VCaP (cell line): ENCODE results near the gene USP5.
A peak's percentile ranks its signal among the peaks of the same experiment; 100 is the strongest.

ENCODE experiments used
- H3K27ac ChIP-seq: fragments of 450-650 bp; 2 replicates; pipeline ENCODE4 v1.5.1; 2017
- CTCF ChIP-seq: fragments of 450-650 bp; conservative IDR thresholded peaks from 2 replicates; pipeline ENCODE4 v1.5.1; 2017; ENCODE audit warnings: mild to moderate bottlenecking, moderate library complexity

The USP5 gene

GRCh38 chr12:6822426-6823135 is 29.4 kb upstream of the USP5 start:
- H3K27ac ChIP-seq = peak overlapping the region; percentile 69; the same call in 1 of the 2 replicates
- no peak for TF ChIP-seq CTCF

GRCh38 chr12:6823182-6824084 is 28.5 kb upstream of the USP5 start:
- no peak for TF ChIP-seq CTCF
- H3K27ac ChIP-seq = no peak overlapping the region

- H3K27ac ChIP-seq = no peak overlapping the region
- no peak for TF ChIP-seq CTCF
Measured at GRCh38 chr12:6824085-6824775, 27.7 kb upstream of the USP5 start.

GRCh38 chr12:6824901-6825381 is 27.0 kb upstream of the USP5 start:
- TF ChIP-seq CTCF = no peak
- H3K27ac ChIP-seq = no peak overlapping the region

GRCh38 chr12:6825398-6826124 is 26.4 kb upstream of the USP5 start:
- TF ChIP-seq CTCF = peak; percentile 96
- no peak overlapping the region for H3K27ac ChIP-seq

- no peak overlapping the region; the same call in 1 of the 2 replicates for H3K27ac ChIP-seq
- TF ChIP-seq CTCF = no peak
Measured at GRCh38 chr12:6826125-6826733, 25.7 kb upstream of the USP5 start.
